ENCODE results near the gene ZFP57. TPM values are rescaled to one million over a fixed set of nuclear protein-coding genes. Genes with fewer than 3 reads are reported as not detected.

ZFP57 gene
- total and polyA plus RNA-seq, 8 donors = 0.08 TPM; not detected in 7

DNA sequence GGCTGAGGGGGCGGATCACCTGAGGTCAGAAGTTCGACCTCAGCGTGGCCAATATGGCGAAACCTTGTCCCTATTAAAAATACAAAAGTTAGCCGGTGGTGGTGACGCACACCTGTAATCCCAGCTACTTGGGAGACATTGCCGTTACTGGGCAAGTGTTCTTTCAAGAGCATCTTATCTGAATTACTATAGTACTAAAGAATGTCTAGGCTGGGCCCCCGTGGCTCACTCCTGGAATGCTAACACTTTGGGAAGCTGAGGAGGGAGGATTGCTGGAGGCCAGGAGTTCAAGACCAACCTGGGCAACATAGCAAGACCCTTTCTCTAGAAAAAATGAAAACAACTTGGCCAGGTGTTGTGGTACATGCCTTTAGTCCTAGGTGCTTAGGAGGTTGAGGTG, 859 bp upstream of the ZFP57 start:
- 88 to 90% (median 89%) methylated on average over 8 of the region's 8 CpGs for WGBS, 5 donors
- no peak overlapping the region for H3K4me3 ChIP-seq
- no peak overlapping the region for H3K27ac ChIP-seq
- TF ChIP-seq POLR2AphosphoS5 (IDR thresholded peaks at IDR 0.05) (no peak), POLR2A (IDR thresholded peaks at IDR 0.05) (no peak), EP300 (IDR thresholded peaks at IDR 0.05) (no peak)
- TF ChIP-seq, protein P1, sequence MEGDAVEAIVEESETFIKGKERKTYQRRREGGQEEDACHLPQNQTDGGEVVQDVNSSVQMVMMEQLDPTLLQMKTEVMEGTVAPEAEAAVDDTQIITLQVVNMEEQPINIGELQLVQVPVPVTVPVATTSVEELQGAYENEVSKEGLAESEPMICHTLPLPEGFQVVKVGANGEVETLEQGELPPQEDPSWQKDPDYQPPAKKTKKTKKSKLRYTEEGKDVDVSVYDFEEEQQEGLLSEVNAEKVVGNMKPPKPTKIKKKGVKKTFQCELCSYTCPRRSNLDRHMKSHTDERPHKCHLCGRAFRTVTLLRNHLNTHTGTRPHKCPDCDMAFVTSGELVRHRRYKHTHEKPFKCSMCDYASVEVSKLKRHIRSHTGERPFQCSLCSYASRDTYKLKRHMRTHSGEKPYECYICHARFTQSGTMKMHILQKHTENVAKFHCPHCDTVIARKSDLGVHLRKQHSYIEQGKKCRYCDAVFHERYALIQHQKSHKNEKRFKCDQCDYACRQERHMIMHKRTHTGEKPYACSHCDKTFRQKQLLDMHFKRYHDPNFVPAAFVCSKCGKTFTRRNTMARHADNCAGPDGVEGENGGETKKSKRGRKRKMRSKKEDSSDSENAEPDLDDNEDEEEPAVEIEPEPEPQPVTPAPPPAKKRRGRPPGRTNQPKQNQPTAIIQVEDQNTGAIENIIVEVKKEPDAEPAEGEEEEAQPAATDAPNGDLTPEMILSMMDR (IDR thresholded peaks at IDR 0.05) = no peak
- H3K27me3 ChIP-seq = peaks cover 0 to 19% (median 10%) of the 10 kb centered on the region in 3 donors
- H3K36me3 ChIP-seq = no peaks in the 10 kb centered on the region
- intact Hi-C loops (cut with DNase I; ENCODE audit: low total_unique reads) = no loop called here
- peaks cover 0 to 5% (median 0%) of the 10 kb centered on the region in 4 donors for H3K4me1 ChIP-seq
- no peaks in the 10 kb centered on the region for H3K9me3 ChIP-seq
- DNase-seq = no peak

DNA sequence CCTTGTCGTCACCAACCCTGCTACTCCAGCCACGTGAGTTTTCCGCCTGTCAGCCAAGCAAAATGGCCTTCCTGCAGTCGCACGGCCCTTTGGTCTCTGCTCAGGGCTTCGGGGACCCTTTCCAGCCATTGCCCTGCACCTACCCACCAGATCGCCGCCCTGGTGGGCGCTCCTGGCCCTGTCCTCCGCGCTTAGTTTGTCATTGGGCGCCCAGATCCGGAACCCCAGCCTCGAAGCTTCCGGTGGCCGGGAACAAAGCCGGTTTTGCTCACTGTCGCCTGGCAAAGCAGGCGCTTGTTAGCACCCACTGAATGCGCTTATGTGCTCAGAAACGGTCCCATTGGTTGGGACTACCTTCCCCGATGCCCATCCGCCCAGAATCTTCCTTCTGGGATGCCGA, 536 bp downstream of the ZFP57 start:
- H3K27me3 ChIP-seq = peaks cover 0 to 15% (median 10%) of the 10 kb centered on the region in 3 donors
- DNase-seq = no peak
- no peak for TF ChIP-seq EP300 (IDR thresholded peaks at IDR 0.05)
- TF ChIP-seq, protein P1 (IDR thresholded peaks at IDR 0.05) = no peak
- TF ChIP-seq POLR2A (IDR thresholded peaks at IDR 0.05) = no peak
- TF ChIP-seq POLR2AphosphoS5 (IDR thresholded peaks at IDR 0.05) = no peak
- H3K4me3 ChIP-seq = peak overlapping the region in 1 of 4 donors; percentile 13
- no peak overlapping the region for H3K27ac ChIP-seq
- intact Hi-C loops (cut with DNase I; ENCODE audit: low total_unique reads) = no loop called here
- no peaks in the 10 kb centered on the region for H3K36me3 ChIP-seq
- peaks cover 0 to 6% (median 0%) of the 10 kb centered on the region in 4 donors for H3K4me1 ChIP-seq
- WGBS, 5 donors = 59 to 93% (median 89%) methylated on average over 23 to 24 of the region's 24 CpGs
- H3K9me3 ChIP-seq = no peaks in the 10 kb centered on the region

DNA sequence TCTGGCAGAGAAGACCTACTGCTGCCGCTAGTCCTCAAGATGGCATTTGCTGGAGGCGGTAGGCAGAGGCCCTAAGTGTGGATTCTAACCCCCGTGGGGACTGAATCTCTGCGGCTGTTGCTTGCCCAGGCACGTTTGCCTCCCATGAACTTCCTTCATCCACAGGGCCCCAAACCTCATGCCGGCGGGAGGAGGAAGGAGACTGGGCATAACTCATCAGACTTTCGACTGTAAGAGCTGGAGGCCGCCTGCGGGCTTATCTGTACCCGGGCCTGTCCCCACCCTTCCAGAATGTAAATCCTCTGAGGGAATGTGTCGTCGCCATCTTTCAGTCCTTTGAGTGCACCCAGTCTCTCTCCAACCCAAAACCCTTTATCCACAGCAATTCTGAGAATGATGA, 990 bp downstream of the ZFP57 start:
- no peaks in the 10 kb centered on the region for H3K36me3 ChIP-seq
- H3K4me1 ChIP-seq = peaks cover 0 to 6% (median 0%) of the 10 kb centered on the region in 4 donors
- no peak for DNase-seq
- H3K27ac ChIP-seq = no peak overlapping the region
- intact Hi-C loops (cut with DNase I; ENCODE audit: low total_unique reads) = no loop called here
- no peak for TF ChIP-seq POLR2A (IDR thresholded peaks at IDR 0.05)
- TF ChIP-seq, protein P1 (IDR thresholded peaks at IDR 0.05) = no peak
- TF ChIP-seq EP300 (IDR thresholded peaks at IDR 0.05) = no peak
- TF ChIP-seq POLR2AphosphoS5 (IDR thresholded peaks at IDR 0.05) = no peak
- H3K27me3 ChIP-seq = peaks cover 0 to 14% (median 10%) of the 10 kb centered on the region in 3 donors
- no peak overlapping the region for H3K4me3 ChIP-seq
- WGBS, 5 donors = 73 to 85% (median 84%) methylated on average over 13 of the region's 13 CpGs
- no peaks in the 10 kb centered on the region for H3K9me3 ChIP-seq

DNA sequence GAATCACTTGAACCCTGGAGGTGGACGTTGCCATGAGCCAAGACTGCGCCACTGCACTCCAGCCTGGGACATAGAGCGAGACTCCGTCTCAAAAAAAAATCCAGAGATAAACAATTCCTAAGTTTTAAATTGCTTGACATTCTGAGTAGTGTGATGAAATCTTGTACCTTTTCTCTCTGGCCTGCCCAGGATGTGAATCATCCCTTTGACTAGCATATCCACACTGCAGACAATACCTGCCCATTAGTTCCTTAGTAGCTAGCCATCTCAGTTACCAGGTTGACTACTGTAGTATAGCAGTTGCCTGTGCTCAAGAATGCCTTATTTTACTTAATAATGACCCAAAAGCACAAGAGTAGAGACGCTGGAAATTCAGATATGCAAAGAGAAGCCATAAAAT, 2.8 kb downstream of the ZFP57 start:
- peaks cover 0 to 14% (median 10%) of the 10 kb centered on the region in 3 donors for H3K27me3 ChIP-seq
- no peak for TF ChIP-seq POLR2A (IDR thresholded peaks at IDR 0.05)
- TF ChIP-seq, protein P1 (IDR thresholded peaks at IDR 0.05) = no peak
- TF ChIP-seq EP300 (IDR thresholded peaks at IDR 0.05) = no peak
- TF ChIP-seq POLR2AphosphoS5 (IDR thresholded peaks at IDR 0.05) = no peak
- H3K27ac ChIP-seq = no peak overlapping the region
- DNase-seq = no peak
- 66 to 87% (median 80%) methylated on average over 5 of the region's 5 CpGs for WGBS, 5 donors
- H3K4me3 ChIP-seq = no peak overlapping the region
- no peaks in the 10 kb centered on the region for H3K36me3 ChIP-seq
- peaks cover 0 to 6% (median 0%) of the 10 kb centered on the region in 4 donors for H3K4me1 ChIP-seq
- intact Hi-C loops (cut with DNase I; ENCODE audit: low total_unique reads) = no loop called here
- H3K9me3 ChIP-seq = no peaks in the 10 kb centered on the region
